Kidney (tissue), 14 donors: ENCODE results near the gene TBC1D32. TPM values are rescaled to one million over a fixed set of nuclear protein-coding genes. Genes with fewer than 3 reads are reported as not detected.

Experiments
- DNase-seq, 5 donors: peaks; one replicate each; pipeline ENCODE4 v3.0.0-alpha.2; 2013 to 2020
- FAIRE-seq: peaks from 2 replicates; lab custom pipeline; 2012; peaks lifted over from hg19 to GRCh38; lab: Jason Lieb, UNC
- H3K27ac ChIP-seq, 2 donors: one replicate each; pipeline ENCODE4 v1.7.0; 2013; ENCODE audit warnings: low read depth in 2 of 2, low read length in 2 of 2, inconsistent platforms in 1 of 2
- H3K27me3 ChIP-seq: one replicate; pipeline ENCODE4 v1.7.1; 2013; ENCODE audit warnings: low read length, inconsistent platforms; ENCODE audit not compliant: control insufficient read depth, insufficient read depth
- H3K36me3 ChIP-seq, 3 donors: one replicate each; pipeline versions ENCODE4 v1.7.0 to v1.7.1; 2013; ENCODE audit warnings: low read length in 3 of 3, control low read depth in 1 of 3, inconsistent platforms in 1 of 3; ENCODE audit not compliant: insufficient read depth in 3 of 3, control insufficient read depth in 2 of 3
- H3K4me1 ChIP-seq, 3 donors: one replicate each; pipeline versions ENCODE4 v1.7.0 to v1.7.1; 2013; ENCODE audit warnings: low read length in 3 of 3, inconsistent platforms in 1 of 3, low read depth in 1 of 3; ENCODE audit not compliant: control insufficient read depth in 2 of 3, insufficient read depth in 2 of 3
- H3K4me3 ChIP-seq, 3 donors: one replicate each; pipeline versions ENCODE4 v1.7.0 to v1.8.1; 2013; ENCODE audit warnings: low read length in 3 of 3, control low read depth in 1 of 3, inconsistent platforms in 1 of 3
- H3K9ac ChIP-seq, 3 donors: one replicate each; pipeline versions ENCODE4 v1.7.0 to v1.7.1; 2013; ENCODE audit warnings: low read length in 3 of 3, control low read depth in 1 of 3, inconsistent platforms in 1 of 3
- H3K9me3 ChIP-seq, 3 donors: one replicate each; pipeline versions ENCODE4 v1.7.0 to v1.7.1; 2013; ENCODE audit warnings: low read length in 3 of 3, control low read depth in 1 of 3, inconsistent platforms in 1 of 3; ENCODE audit not compliant: control insufficient read depth in 2 of 3, insufficient read depth in 1 of 3
- CTCF ChIP-seq: IDR thresholded peaks from 3 replicates; pipeline ENCODE4 v1.5.1; 2012; ENCODE audit warnings: mild to moderate bottlenecking, moderate library complexity, borderline replicate concordance; ENCODE audit not compliant: insufficient read depth; ENCODE audit errors: extremely low read depth
- intact Hi-C: fragments of 100-400 bp; cut with DNase I; formaldehyde crosslinking; loops from one replicate; pipeline ENCODE4 v1.11.1; 2022
- polyA plus RNA-seq: library from polyadenylated mRNA; stranded (reverse); fragments of 350-450 nt; fragmentation: Illumina TruSeq; extraction: RNeasy Lipid Tissue Mini Kit (QIAGEN cat#74804); gene quantifications from one replicate; pipeline ENCODE4 v1.2.3, GENCODE V29; 2014; ENCODE audit warnings: low read depth, low replicate concordance; ENCODE audit not compliant: insufficient read depth
- total RNA-seq: library from RNA; stranded (reverse); fragmentation: NEBNext Ultra II Directional; extraction: Animal tissue kit (Norgen Biotek cat#: 25700); gene quantifications from one replicate; pipeline ENCODE4 v1.2.1, GENCODE V29; 2021
- donor health status: control.
- donor health status: control.
- donor health status: control.
- donor health status: control.
- donor health status: control.
- donor health status: DM: yes; HTN: yes; CAD: no.
- donor health status: Normal renal cell carcinoma (clear cell type).

TBC1D32 gene
- total and polyA plus RNA-seq, 2 donors from 2014 or later = 1.9 to 12.4 TPM

GRCh38 chr6:121297694-121298093 is 36.6 kb downstream of the TBC1D32 start:
- DNase-seq (no peak), FAIRE-seq (no peak)
- no peak overlapping the region for H3K4me3 ChIP-seq
- no peaks in the 10 kb centered on the region for H3K9me3 ChIP-seq
- no peak overlapping the region for H3K27ac ChIP-seq
- H3K27me3 ChIP-seq = no peaks in the 10 kb centered on the region
- no peaks in the 10 kb centered on the region for H3K4me1 ChIP-seq
- H3K36me3 ChIP-seq = no peaks in the 10 kb centered on the region
- intact Hi-C loops = no loop called here
- no peak overlapping the region for H3K9ac ChIP-seq
- no peak for TF ChIP-seq CTCF

- FAIRE-seq = no peak
Measured at GRCh38 chr6:121285041-121285440, 49.2 kb downstream of the TBC1D32 start.

GRCh38 chr6:121274666-121275295 is 59.5 kb downstream of the TBC1D32 start:
- DNase-seq (no peak), FAIRE-seq (no peak)
- Histone ChIP-seq H3K9me3 (no peaks in the 10 kb centered on the region), H3K27ac (no peak overlapping the region), H3K4me3 (no peak overlapping the region), H3K4me1 (no peaks in the 10 kb centered on the region), H3K27me3 (no peaks in the 10 kb centered on the region), H3K9ac (no peak overlapping the region), H3K36me3 (no peaks in the 10 kb centered on the region)
- TF ChIP-seq CTCF = no peak
- intact Hi-C loops = no loop called here

More at GRCh38 chr6:121285041-121285440, 49.2 kb downstream of the TBC1D32 start:
- DNase-seq = no peak
- intact Hi-C loops = no loop called here
- H3K4me3 ChIP-seq = no peak overlapping the region
- no peaks in the 10 kb centered on the region for H3K36me3 ChIP-seq
- H3K9ac ChIP-seq = no peak overlapping the region
- H3K27me3 ChIP-seq = no peaks in the 10 kb centered on the region
- H3K9me3 ChIP-seq = no peaks in the 10 kb centered on the region
- no peaks in the 10 kb centered on the region for H3K4me1 ChIP-seq
- H3K27ac ChIP-seq = no peak overlapping the region
- TF ChIP-seq CTCF = no peak

GRCh38 chr6:121263742-121264141 is 70.5 kb downstream of the TBC1D32 start:
- H3K4me1 ChIP-seq = no peaks in the 10 kb centered on the region
- H3K4me3 ChIP-seq = no peak overlapping the region
- H3K9me3 ChIP-seq = peaks cover 0 to 12% (median 0%) of the 10 kb centered on the region in 3 donors
- FAIRE-seq (no peak), DNase-seq (no peak)
- H3K9ac ChIP-seq = no peak overlapping the region
- no peaks in the 10 kb centered on the region for H3K36me3 ChIP-seq
- intact Hi-C loops = no loop called here
- H3K27me3 ChIP-seq = no peaks in the 10 kb centered on the region
- no peak for TF ChIP-seq CTCF
- no peak overlapping the region for H3K27ac ChIP-seq
